Smooth muscle cell (in vitro differentiated cells): ENCODE results near the gene DCBLD1. TPM values are rescaled to one million over a fixed set of nuclear protein-coding genes. Genes with fewer than 3 reads are reported as not detected.

Source experiments
- DNase-seq: peaks from one replicate; lab custom pipeline; 2025; ENCODE audit not compliant: unreplicated experiment; lab: John Stamatoyannopoulos, UW
- H2AFZ ChIP-seq: fragments of 200-600 bp; sonication (generic); 2 replicates; pipeline ENCODE4 v1.6.0; 2016; ENCODE audit warnings: antibody characterized with exemption, low read depth, mild to moderate bottlenecking
- H3F3A ChIP-seq: fragments of 200-600 bp; sonication (generic); 2 replicates; pipeline ENCODE4 v1.6.0; 2017; ENCODE audit warnings: antibody characterized with exemption, low read depth
- H3K27ac ChIP-seq: fragments of 200-600 bp; sonication (generic); 2 replicates; pipeline ENCODE4 v1.5.1; 2016; ENCODE audit warnings: low read depth, mild to moderate bottlenecking
- H3K27me3 ChIP-seq: fragments of 200-600 bp; sonication (generic); 2 replicates; pipeline ENCODE4 v1.6.1; 2016; ENCODE audit warnings: low read depth, mild to moderate bottlenecking
- H3K36me3 ChIP-seq: fragments of 200-600 bp; sonication (generic); 2 replicates; pipeline ENCODE4 v1.5.1; 2016; ENCODE audit warnings: low read depth
- H3K4me1 ChIP-seq: fragments of 200-600 bp; sonication (generic); 2 replicates; pipeline ENCODE4 v1.5.1; 2016; ENCODE audit warnings: low read depth
- H3K4me2 ChIP-seq: fragments of 200-600 bp; sonication (generic); 2 replicates; pipeline ENCODE4 v1.6.0; 2016; ENCODE audit warnings: mild to moderate bottlenecking
- H3K4me3 ChIP-seq: fragments of 200-600 bp; sonication (generic); 2 replicates; pipeline ENCODE4 v1.5.1; 2016; ENCODE audit warnings: mild to moderate bottlenecking
- H3K79me2 ChIP-seq: fragments of 200-600 bp; sonication (generic); 2 replicates; pipeline ENCODE4 v1.6.0; 2016; ENCODE audit warnings: low read depth, mild to moderate bottlenecking
- H3K9ac ChIP-seq: fragments of 200-600 bp; sonication (generic); 2 replicates; pipeline ENCODE4 v1.6.0; 2016; ENCODE audit warnings: low read depth
- H3K9me3 ChIP-seq: fragments of 200-600 bp; sonication (generic); replicated peaks from 2 replicates; pipeline ENCODE4 v1.5.1; 2016; ENCODE audit warnings: low read depth
- H4K20me1 ChIP-seq: fragments of 200-600 bp; sonication (generic); 2 replicates; pipeline ENCODE4 v1.6.0; 2016; ENCODE audit warnings: low read depth
- WGBS: methylation state at CpG from one replicate; pipeline ENCODE4 v1.1.7; 2016; ENCODE audit warnings: low lambda C conversion rate; 5-methylcytosine and 5-hydroxymethylcytosine counted together
- polyA plus RNA-seq: library from polyadenylated mRNA; unstranded; fragments of >200 nt; fragmentation: Nextera tagmentation; extraction: Ambion mirVana; gene quantifications from 2 replicates; pipeline ENCODE4 v1.2.1, GENCODE V29; 2016
- total RNA-seq: library from RNA; depleted of rRNA; stranded (reverse); fragments of >200 nt; gene quantifications from 2 replicates; pipeline ENCODE4 v1.2.3, GENCODE V29; 2014
- TF ChIP-seq, protein P1 (sequence below): fragments of 200-600 bp; sonication (generic); IDR thresholded peaks from 2 replicates; pipeline ENCODE4 v1.5.1; 2017; ENCODE audit warnings: borderline replicate concordance, mild to moderate bottlenecking, antibody characterized with exemption; ENCODE audit not compliant: insufficient read depth, poor library complexity, severe bottlenecking

The DCBLD1 gene
- total and polyA plus RNA-seq, 2 experiments from 2014 or later: 44.6 to 82.1 TPM

DNA sequence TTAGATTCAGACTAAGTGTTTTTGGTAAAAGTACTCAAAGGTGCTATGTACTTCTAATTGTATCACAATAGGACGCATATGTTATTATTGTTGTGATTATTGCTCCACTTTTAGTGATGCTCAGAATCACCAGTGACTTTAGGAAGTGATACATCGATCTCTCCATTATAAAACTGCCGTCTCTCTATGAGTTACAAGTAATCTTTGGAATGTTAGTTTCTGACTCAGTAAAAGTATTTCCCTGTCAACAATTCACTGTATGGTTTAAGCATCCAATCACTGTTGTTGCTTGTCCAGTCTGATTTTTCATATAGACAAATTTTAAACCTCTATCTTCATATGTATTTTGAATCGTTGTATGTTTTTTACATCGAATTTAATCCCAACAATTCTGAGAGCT lies 9.4 kb downstream of the DCBLD1 start:
- Histone ChIP-seq H2AFZ (no peak overlapping the region), H3K4me1 (peaks cover 41% of the 10 kb centered on the region), H3K27ac (peak overlapping the region; percentile 96), H3K4me2 (peak overlapping the region; percentile 67), H3K27me3 (no peaks in the 10 kb centered on the region), H3F3A (peaks cover 4% of the 10 kb centered on the region), H3K4me3 (no peak overlapping the region), H3K36me3 (peaks cover 4% of the 10 kb centered on the region), H3K79me2 (peaks cover 99% of the 10 kb centered on the region), H3K9ac (no peak overlapping the region), H3K9me3 (no peaks in the 10 kb centered on the region), H4K20me1 (peaks cover 15% of the 10 kb centered on the region)
- WGBS: 70% methylated on average over 5 of the region's 5 CpGs
- TF ChIP-seq, protein P1, sequence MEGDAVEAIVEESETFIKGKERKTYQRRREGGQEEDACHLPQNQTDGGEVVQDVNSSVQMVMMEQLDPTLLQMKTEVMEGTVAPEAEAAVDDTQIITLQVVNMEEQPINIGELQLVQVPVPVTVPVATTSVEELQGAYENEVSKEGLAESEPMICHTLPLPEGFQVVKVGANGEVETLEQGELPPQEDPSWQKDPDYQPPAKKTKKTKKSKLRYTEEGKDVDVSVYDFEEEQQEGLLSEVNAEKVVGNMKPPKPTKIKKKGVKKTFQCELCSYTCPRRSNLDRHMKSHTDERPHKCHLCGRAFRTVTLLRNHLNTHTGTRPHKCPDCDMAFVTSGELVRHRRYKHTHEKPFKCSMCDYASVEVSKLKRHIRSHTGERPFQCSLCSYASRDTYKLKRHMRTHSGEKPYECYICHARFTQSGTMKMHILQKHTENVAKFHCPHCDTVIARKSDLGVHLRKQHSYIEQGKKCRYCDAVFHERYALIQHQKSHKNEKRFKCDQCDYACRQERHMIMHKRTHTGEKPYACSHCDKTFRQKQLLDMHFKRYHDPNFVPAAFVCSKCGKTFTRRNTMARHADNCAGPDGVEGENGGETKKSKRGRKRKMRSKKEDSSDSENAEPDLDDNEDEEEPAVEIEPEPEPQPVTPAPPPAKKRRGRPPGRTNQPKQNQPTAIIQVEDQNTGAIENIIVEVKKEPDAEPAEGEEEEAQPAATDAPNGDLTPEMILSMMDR: no peak
- no peak for DNase-seq

DNA sequence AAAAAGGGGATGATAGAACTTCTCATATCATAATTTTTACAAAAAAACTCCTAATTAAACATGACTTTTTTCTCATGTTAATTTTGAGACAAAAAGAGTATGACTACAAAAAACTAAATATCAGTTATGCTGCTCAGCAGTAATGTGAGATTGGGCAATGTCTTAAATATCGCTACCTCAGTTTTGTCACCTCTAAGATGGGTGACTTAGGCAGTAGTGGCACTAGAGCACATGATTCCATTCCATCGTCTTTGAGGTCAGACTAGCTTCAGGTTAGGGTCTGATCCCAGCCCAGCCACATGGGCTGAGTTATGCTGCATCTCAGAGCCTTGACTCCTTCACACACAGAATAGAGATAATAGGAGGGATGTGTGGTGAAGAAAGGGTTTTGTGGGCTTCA lies 11.0 kb downstream of the DCBLD1 start:
- peak overlapping the region; percentile 96 for H3K27ac ChIP-seq
- peak overlapping the region; percentile 52 for H3K9ac ChIP-seq
- peaks cover 53% of the 10 kb centered on the region for H3K4me1 ChIP-seq
- no peaks in the 10 kb centered on the region for H3K9me3 ChIP-seq
- no peak for DNase-seq
- H3K27me3 ChIP-seq: no peaks in the 10 kb centered on the region
- no peak overlapping the region for H2AFZ ChIP-seq
- H3K79me2 ChIP-seq: peaks cover 95% of the 10 kb centered on the region
- WGBS: 90% methylated on average over 2 of the region's 2 CpGs
- no peak overlapping the region for H3K4me3 ChIP-seq
- peaks cover 9% of the 10 kb centered on the region for H4K20me1 ChIP-seq
- peak overlapping the region; percentile 77 for H3K4me2 ChIP-seq
- no peaks in the 10 kb centered on the region for H3K36me3 ChIP-seq
- peaks cover 19% of the 10 kb centered on the region for H3F3A ChIP-seq
- TF ChIP-seq, protein P1: no peak

DNA sequence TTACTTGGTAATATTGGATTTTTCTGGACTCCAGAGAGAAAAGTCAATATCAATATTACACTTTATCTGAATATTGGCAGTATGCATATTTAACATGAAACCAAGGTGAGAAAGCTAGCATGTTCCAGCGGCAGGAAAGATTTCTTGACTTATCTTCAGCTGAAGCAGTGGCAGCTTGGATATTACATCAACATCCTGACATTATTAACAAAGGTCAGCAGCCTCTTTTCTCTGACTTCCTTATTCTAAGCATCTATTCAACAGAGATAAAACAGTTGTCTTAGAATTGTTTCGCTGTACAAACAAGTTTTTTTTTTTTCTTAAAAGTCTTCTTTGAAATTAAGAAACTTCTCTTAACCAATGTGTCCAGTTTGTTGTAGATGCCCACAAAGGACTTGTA lies 11.8 kb downstream of the DCBLD1 start:
- H3K4me1 ChIP-seq: peaks cover 55% of the 10 kb centered on the region
- H3F3A ChIP-seq: peaks cover 19% of the 10 kb centered on the region
- H3K36me3 ChIP-seq: no peaks in the 10 kb centered on the region
- no peaks in the 10 kb centered on the region for H3K9me3 ChIP-seq
- H3K79me2 ChIP-seq: peaks cover 94% of the 10 kb centered on the region
- no peak overlapping the region for H3K4me3 ChIP-seq
- H4K20me1 ChIP-seq: peaks cover 3% of the 10 kb centered on the region
- H3K27ac ChIP-seq: peak overlapping the region; percentile 96
- peak overlapping the region; percentile 77 for H3K4me2 ChIP-seq
- H2AFZ ChIP-seq: peak overlapping the region; percentile 7
- TF ChIP-seq, protein P1: no peak
- 62% methylated on average over 2 of the region's 2 CpGs for WGBS
- peak overlapping the region; percentile 58 for H3K9ac ChIP-seq
- H3K27me3 ChIP-seq: no peaks in the 10 kb centered on the region
- DNase-seq: no peak

DNA sequence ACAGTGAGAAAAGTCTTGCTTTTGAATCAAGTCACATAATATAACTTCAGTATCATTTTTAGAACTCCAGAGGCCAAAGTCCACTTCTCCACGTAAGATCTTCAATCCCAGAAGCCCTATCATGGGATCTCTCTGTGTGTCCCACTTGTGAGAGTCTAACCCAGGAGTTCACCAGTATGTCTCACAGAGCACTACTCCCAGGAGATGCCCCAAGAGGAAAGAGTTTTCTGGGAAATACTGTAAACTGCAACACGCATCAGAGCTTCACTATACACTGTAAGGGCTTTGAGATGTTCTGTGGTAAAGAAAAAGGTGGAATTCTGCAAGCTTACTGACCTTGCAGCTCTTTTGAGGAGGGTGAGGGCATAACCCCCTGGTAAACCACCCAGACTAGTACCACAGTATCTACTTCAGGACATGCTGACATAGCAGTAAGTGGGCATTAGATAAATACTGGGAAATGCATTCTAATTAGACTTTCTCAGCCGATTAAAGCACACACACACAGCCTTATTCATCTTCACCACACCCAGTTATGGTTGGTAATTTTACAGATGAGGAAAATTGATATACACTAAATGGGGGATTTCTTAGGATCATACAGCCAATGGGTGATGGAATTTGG lies 12.3 kb downstream of the DCBLD1 start:
- TF ChIP-seq, protein P1: no peak
- no peak for DNase-seq
- Histone ChIP-seq H4K20me1 (peaks cover 3% of the 10 kb centered on the region), H3K27me3 (no peaks in the 10 kb centered on the region), H3K79me2 (peaks cover 94% of the 10 kb centered on the region), H2AFZ (peak overlapping the region; percentile 7), H3K4me2 (peak overlapping the region; percentile 77), H3K36me3 (no peaks in the 10 kb centered on the region), H3K4me1 (peaks cover 55% of the 10 kb centered on the region), H3K9ac (peak overlapping the region; percentile 58), H3K27ac (peak overlapping the region; percentile 96), H3K4me3 (no peak overlapping the region), H3K9me3 (no peaks in the 10 kb centered on the region), H3F3A (peaks cover 19% of the 10 kb centered on the region)
- WGBS: 72% methylated on average over 3 of the region's 3 CpGs
